HEK293T (cell line): ENCODE data around the gene NNAT.
"Not testable (repeated sequence)": the region's sequence is repeated elsewhere in the genome, so short reads cannot be mapped to it uniquely, and the experiment has no call there.

Experiments used
- FOXM1 ChIP-seq: fragments of 450-650 bp; IDR thresholded peaks from 2 replicates; pipeline ENCODE4 v1.6.1; 2017; ENCODE audit warnings: mild to moderate bottlenecking, borderline replicate concordance
- L3MBTL2 ChIP-seq: fragments of 450-650 bp; conservative IDR thresholded peaks from 2 replicates; pipeline ENCODE4 v1.6.1; 2016; ENCODE audit warnings: mild to moderate bottlenecking

DNA sequence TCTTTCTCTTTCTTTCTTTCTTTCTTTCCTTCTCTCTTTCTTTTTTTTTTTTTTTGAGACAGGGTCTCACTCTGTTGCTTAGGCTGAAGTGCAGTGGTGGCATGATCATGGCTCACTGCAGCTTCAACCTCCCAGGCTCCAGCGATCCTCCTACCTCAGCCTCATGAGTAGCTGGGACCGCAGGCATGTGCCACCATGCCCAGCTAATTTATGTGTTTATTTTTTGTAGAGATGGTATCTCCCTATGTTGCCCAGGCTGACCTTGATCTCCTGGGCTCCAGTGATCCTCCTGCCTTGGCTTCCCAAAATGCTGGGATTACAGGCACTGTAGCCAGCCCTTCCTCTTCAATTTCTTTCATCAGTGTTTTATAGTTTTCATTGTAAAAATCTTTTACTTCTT lies 30.6 kb downstream of the NNAT start:
- not testable (repeated sequence) for TF ChIP-seq FOXM1, L3MBTL2
